Measurements from ENCODE around the gene PCAT7.
"Not testable (repeated sequence)": the region's sequence is repeated elsewhere in the genome, so short reads cannot be mapped to it uniquely, and the experiment has no call there.

The PCAT7 gene

DNA sequence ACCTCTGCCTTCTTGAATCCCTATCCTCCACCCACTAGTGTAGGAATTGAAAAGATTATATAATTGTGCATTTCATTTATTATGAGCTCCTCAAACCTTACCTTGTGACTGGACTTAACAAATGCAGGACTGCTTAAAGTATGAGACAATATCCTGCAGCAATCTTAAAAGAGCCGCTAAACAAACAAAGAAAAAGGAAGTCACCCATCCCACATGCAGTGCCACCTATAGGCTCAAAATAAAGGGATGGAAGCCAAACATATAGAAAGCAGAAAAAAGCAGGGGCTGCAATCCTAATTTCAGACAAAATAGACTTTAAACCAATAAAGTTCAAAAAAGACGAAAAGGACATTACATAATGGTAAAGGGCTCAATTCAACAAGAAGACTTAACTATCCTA lies 8.7 kb downstream of the PCAT7 start:
- DNase-seq (ENCODE audit: low read depth): no peak

GRCh38 chr9:94564279-94564678 lies 9.4 kb downstream of the PCAT7 start:
- not testable (repeated sequence) for DNase-seq (ENCODE audit: low read depth)

DNA sequence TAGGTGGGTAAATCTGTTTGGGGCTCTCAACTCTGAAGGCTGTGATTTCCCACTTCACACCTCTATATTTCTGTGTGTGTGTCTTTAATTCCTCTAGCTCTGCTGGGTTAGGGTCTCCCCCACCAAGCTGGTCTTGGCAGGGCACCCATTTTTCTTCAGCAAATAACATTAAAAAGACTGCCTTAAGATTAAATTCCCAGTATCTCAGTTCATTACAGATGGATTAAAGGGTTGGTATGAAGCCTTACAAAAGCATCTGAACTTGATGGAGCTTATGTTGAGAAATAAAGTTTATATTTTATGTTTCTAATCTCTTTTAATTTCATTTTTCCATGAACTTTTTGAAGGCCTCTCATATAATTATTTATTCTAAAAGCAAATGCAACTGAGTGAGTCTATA lies 11.7 kb downstream of the PCAT7 start:
- DNase-seq (ENCODE audit: low read depth): no peak

GRCh38 chr9:94567271-94567670 lies 12.4 kb downstream of the PCAT7 start:
- no peak for DNase-seq (ENCODE audit: low read depth)

- no peak for DNase-seq (ENCODE audit: low read depth)
Measured at GRCh38 chr9:94568250-94568889, 13.5 kb downstream of the PCAT7 start.

DNA sequence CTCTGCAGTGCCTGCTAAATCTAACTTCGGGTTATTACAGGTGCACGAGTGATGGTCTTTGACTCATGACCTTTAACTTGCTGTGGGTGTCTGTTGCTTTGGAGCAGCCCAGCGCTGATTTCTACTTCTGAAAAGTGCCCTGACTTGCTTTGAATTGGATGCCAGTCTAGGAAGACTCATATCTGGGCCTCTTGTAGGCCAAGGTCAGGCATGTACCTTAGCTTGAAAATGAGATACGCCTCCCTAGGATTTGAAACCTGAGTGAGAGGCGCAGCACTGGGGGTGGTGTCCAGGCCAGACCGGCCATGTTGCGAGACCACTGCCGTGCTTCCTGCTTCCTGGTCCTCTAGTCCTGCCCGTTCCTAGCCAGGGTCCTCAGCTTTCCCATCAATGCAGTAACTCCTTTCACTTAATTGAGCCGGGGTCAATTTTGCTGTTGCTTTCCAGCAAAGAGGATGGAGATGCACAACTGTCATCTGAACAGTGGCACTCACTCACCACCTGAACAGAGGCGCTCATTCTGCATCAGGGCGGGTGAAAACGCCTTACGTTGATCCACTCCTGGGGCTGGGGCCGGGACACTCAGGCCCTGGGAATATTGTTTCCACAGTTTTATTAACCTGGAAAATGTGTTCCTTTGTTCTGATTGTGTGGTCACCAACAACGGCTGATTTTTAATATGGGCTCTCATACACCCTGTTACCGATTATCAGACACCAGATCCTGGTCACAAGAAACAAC lies 14.3 kb downstream of the PCAT7 start:
- DNase-seq (ENCODE audit: low read depth): no peak

GRCh38 chr9:94576131-94576530 lies 21.2 kb downstream of the PCAT7 start:
- no peak for DNase-seq (ENCODE audit: low read depth)

DNA sequence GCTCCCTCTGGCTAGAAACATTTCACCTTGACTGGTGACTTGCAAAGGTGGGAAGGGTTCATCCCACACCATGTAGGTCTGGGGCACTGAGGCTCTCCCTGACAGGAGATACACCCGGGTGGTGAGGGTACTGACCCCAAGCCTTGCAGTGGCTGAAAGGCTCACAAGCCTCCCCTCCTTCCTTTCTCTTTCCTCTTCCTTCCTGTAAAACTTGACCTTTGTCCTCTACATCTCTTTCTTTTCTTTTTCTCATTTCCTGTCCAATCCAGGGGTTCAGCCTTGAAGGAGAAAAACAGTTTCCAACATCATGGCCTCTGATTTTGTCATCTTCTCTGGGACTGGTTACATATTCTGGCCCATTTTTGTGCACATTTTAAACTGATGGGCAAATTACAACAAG lies 22.2 kb downstream of the PCAT7 start:
- no peak for DNase-seq (ENCODE audit: low read depth)

DNA sequence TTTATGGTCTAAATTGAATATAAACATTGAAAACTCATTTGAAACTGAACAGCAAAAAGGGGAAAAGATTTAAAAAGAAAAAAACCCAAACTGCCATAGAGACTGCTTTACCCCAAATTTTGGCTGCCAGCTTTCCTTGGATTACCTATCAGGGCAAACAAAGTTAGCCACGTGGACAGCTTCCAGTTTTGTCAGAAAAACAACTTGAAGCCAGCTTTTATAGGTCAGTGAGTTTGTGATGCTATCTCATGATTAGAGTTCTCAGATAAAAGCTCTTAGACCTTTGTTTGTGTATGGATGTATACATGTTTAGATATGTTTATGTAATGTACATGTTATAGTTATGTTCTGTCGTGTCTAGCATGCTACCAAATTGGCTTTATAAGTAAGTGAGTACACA lies 22.7 kb downstream of the PCAT7 start:
- no peak for DNase-seq (ENCODE audit: low read depth)

DNA sequence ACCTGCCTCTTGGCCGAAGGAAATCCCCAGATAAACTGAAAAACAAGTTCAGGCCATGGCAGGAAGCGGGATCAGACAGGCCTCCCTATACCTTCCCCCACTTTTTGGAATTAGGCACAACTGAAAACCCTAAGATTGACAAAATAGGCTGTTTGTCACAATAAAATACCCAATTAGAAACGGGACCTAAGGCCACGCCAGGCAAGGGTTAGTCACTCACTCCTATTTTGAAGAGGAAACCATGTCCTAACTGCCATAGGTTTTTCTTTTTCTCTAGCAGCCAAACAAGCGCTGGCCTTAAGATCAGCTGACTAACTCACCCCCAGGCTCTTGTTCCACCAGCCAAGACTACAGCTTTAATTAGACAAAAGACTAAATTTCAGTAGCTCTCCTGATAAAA lies 26.8 kb downstream of the PCAT7 start:
- no peak for DNase-seq (ENCODE audit: low read depth)

DNA sequence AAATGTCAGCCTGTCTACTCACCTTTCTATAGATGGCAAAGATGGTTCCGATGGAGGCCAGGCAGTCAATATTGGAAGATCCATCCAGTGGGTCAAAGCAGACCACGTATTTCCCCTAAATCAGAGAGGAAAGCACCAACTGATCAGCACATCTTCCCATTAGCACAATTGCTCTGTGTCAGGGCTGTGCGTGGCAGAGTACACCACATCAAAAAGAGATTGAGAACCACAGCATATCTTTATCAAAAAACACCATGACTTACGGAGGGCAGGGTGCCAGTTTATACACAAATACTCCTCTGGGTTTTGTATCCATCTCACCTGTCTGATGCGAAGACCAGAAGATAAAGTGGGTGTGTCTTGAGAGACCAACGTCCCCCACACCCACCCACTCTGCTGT lies 29.7 kb downstream of the PCAT7 start:
- no peak for DNase-seq (ENCODE audit: low read depth)

GRCh38 chr9:94586316-94586715 lies 31.4 kb downstream of the PCAT7 start:
- no peak for DNase-seq (ENCODE audit: low read depth)

- no peak for DNase-seq (ENCODE audit: low read depth)
Measured at GRCh38 chr9:94586814-94587213, 31.9 kb downstream of the PCAT7 start.

DNA sequence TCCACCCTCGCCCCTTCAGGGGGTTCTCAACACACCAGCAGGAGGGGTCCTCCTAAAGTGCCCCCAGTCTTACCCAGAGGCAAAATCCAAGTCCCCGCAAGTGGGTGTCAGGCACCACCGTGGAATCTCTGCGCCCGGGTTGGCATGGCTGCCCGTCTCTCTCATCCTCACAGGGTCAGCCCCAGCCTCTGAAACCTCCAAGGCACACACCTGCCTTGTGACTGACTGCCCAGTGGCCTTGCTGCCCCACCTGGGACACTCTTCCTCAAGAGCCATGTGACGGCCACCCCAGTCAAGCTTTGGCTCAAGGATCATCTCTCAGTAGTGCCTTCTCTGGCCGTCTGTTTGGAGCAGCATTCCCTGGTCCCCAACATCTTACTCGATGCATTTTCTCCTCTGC lies 33.8 kb downstream of the PCAT7 start:
- no peak for DNase-seq (ENCODE audit: low read depth)

DNA sequence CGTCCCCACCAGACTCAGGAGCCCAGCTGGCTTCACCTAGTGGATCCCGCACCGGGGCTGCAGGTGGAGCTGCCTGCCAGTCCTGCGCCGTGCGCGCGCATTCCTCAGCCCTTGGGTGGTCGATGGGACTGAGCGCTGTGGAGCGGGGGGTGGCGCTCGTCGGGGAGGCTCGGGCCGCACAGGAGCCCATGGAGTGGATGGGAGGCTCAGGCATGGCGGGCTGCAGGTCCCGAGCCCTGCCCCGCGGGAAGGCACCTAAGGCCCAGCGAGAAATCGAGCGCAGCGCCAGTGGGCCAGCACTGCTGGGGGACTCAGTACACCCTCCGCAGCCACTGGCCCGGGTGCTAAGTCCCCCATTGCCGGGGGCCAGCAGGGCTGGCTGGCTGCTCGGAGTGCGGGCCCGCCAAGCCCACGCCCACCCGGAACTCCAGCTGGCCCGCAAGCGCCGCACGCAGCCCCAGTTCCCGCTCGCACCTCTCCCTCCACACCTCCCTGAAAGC lies 36.2 kb downstream of the PCAT7 start:
- DNase-seq (ENCODE audit: low read depth): not testable (repeated sequence)

DNA sequence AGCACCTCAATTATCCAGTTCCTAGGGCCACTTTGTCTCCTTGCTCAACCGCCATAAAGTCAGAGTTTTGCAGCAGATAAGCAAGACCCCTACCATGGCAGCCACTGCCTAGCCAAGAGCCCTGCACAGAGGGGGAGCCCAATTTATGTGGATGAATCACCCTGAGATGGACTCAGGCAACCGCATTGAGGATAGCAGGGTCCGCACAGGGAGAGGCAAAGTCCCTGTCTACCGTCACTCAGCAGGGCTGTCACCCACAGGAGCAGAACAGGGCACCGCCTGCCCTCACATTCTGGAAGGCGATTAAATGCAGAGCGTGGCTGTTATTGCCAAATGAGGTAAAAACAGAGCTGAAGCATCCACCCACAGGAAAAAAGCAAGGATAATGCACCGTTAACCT lies 37.0 kb downstream of the PCAT7 start:
- no peak for DNase-seq (ENCODE audit: low read depth)

DNA sequence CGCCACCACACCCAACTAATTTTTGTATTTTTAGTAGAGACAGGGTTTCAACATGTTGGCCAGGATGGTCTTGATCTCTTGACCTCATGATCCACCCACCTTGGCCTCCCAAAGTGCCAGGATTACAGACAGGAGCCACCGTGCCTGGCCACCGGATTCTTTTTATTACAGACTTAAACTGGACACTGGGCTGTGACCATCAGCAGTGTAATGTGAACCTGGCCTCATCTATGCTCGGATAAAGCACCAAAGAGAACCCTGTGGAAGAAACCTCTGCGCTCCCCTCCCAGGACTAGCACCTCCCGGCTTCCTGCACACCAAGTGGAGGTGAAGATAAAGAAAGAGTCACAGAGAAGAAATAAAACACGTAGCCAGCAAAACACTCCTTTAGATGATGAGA lies 37.8 kb downstream of the PCAT7 start:
- not testable (repeated sequence) for DNase-seq (ENCODE audit: low read depth)

DNA sequence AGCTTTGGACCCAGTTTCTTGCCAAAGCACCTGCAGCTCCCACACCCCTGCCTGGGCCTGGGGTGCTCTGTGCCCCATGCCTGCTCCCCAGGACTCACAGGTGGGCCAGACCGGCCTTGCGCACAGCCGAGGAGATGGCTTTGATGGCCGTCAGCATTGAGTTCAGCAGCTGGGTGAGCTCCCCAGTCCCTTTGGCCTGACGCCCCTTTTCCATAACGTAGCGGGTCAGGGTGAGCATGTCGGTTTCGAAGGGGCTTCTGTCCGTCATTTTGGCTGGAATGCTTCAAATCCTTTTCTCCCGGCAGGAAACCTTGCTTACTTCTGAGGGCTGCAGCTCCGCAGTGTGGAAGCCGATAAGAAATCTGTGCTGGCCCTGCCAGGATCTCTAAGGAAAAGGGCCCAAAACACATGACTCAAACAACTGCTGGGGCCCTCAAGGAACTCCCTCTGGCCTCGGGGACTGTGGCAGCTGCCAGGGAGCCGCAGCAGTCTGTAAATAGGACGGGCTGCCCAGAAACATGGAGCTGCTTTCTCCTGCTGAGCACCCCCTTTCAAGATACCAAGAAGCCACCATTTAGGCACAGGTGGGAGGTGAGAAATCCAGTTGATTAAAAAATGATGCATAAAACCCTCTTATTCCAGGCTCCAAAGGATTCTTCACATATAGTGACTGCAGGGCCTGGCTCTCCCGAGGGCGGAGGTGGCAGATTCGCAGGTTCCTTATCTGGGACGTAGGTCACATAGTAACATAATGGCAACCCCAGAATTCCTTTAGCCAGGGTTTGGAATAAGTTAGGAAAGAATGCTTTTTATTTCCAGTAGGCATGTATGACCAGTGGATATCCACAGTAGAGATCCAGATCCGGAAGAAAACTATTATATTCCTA lies 38.8 kb downstream of the PCAT7 start, which contains the start of gene FBP2:
FBP2 (minus strand) TSS at position 366 of the 887 bp plus-strand sequence; CDS start at position 268, 98 bp downstream.
- DNase-seq (ENCODE audit: low read depth): no peak

DNA sequence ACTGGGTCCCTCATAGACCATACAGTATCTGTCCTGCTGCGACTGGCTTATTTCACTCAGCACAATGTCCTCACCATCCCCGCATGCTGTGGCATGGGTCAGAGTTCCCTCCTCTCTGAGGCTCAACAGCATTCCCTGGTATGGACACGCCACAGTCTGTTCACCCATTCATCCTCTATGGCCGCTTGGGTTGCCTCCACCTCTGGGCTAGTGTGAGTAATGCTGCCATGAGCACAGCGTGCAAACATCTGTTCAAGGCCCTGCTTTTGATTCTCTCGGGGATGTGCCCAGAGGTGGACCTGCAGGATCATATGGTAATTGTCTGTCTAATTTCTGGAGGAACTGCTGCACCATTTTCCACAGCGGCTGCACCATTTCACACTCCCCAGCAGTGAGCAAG lies 44.2 kb downstream of the PCAT7 start:
- no peak for DNase-seq (ENCODE audit: low read depth)

- no peak for DNase-seq (ENCODE audit: low read depth)
Measured at GRCh38 chr9:94600258-94600657, 45.4 kb downstream of the PCAT7 start.

- no peak for DNase-seq (ENCODE audit: low read depth)
Measured at GRCh38 chr9:94600715-94601114, 45.8 kb downstream of the PCAT7 start.

- DNase-seq (ENCODE audit: low read depth): no peak
Measured at GRCh38 chr9:94602666-94603065, 47.8 kb downstream of the PCAT7 start.

Measured in HS-27A (cell line).